ENCODE data around the gene NSUN3. TPM values are rescaled to one million over a fixed set of nuclear protein-coding genes. Genes with fewer than 3 reads are reported as not detected.
"Not testable (repeated sequence)": the region's sequence is repeated elsewhere in the genome, so short reads cannot be mapped to it uniquely, and the experiment has no call there.

NSUN3 gene
- total RNA-seq, 4 donors from 2014 or later: 1.4 to 2.5 (median 2.1) TPM

DNA sequence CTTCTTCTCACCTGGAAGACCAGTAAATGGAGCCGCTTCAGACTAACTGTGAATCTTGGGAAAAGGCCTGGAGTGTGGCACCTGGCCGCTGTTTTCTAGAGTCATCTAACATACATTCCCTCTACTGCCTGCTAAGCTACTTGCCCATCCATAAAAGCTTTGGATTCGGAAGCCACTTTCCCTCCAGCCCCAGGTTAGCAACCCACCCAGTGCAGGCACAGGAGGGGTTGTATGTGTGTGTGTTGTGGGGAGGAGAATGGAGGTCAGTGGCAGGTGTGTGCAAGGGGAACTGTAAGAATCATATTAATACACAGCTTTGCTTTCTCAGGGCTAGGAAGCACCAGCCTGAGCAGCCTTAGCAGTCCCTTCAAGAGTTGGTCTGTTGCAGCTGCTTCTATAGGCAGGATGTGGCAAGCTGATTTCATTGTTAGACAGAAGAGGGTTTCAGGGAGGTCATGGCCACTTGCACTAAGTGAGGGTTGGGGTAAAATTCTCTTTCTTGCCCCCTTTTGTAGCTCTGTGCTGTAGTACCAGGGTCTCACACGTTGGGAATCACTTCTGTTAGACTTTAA is 8.9 kb downstream of the NSUN3 start:
- no peak for ATAC-seq
- intact Hi-C loops (cut with DNase I; ENCODE audit: low total_unique reads): loop anchor here (10.0 kb wide), 1 partner anchor 167 kb away; no protein-coding TSS in a partner anchor

GRCh38 chr3:94076055-94076454 is 13.2 kb downstream of the NSUN3 start:
- intact Hi-C loops (cut with DNase I; ENCODE audit: low total_unique reads): loop anchor here (10.0 kb wide), 1 partner anchor 171 kb away; no protein-coding TSS in a partner anchor
- ATAC-seq: no peak
- H3K27me3 ChIP-seq: no peaks in the 10 kb centered on the region
- no peaks in the 10 kb centered on the region for H3K9me3 ChIP-seq
- no peaks in the 10 kb centered on the region for H3K4me1 ChIP-seq
- no peak overlapping the region for H3K4me3 ChIP-seq
- no peak overlapping the region for H3K27ac ChIP-seq
- in situ Hi-C loops (cut with MboI; ENCODE audit: low sequenced_read_pairs in 4 of 4): loop anchor here in 1 of 4 donors (10.0 kb wide), 1 partner anchor 61 kb away; no protein-coding TSS in a partner anchor
- DNase-seq: no peak
- TF ChIP-seq POLR2A (IDR thresholded peaks at IDR 0.05) (no peak), CTCF (IDR thresholded peaks at IDR 0.05 in 4 of 5, conservative IDR thresholded peaks at IDR 0.05 in 1 of 5) (no peak)
- peaks cover 0 to 6% of the 10 kb centered on the region in 2 donors for H3K36me3 ChIP-seq

More for the DNA sequence above, 8.9 kb downstream of the NSUN3 start:
- Histone ChIP-seq H3K27ac (no peak overlapping the region), H3K4me1 (no peaks in the 10 kb centered on the region), H3K4me3 (no peak overlapping the region), H3K27me3 (no peaks in the 10 kb centered on the region), H3K9me3 (no peaks in the 10 kb centered on the region), H3K36me3 (peaks cover 0 to 4% of the 10 kb centered on the region in 2 donors)
- in situ Hi-C loops (cut with MboI; ENCODE audit: low sequenced_read_pairs in 4 of 4): loop anchor here in 1 of 4 donors (10.0 kb wide), 1 partner anchor 57 kb away; no protein-coding TSS in a partner anchor
- TF ChIP-seq CTCF (IDR thresholded peaks at IDR 0.05 in 4 of 5, conservative IDR thresholded peaks at IDR 0.05 in 1 of 5) (no peak), POLR2A (IDR thresholded peaks at IDR 0.05) (no peak)
- no peak for DNase-seq

DNA sequence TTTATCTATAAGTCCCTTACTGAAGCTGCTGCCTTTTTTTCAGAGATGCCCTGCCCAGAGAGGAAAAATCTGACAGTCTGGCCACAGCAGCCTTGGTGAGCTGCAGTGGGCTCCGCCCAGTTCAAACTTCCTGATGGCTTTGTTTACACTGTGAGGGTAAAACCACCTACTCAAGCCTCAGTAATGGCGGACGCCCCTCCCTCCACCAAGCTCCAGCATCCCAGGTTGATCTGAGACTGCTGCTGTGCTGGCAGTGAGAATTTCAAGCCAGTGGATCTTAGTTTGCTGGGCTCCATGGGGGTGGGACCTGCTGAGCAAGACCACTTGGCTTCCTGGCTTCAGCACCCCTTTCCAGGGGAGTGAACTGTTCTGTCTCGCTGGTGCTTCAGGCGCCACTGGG is 17.7 kb downstream of the NSUN3 start:
- H3K4me1 ChIP-seq; DNase-seq; in situ Hi-C loops (cut with MboI; ENCODE audit: low sequenced_read_pairs in 4 of 4); H3K9me3 ChIP-seq; H3K4me3 ChIP-seq; H3K27ac ChIP-seq; intact Hi-C loops (cut with DNase I; ENCODE audit: low total_unique reads); ATAC-seq; H3K27me3 ChIP-seq: not testable (repeated sequence)
- peaks cover 0 to 10% of the 10 kb centered on the region in 2 donors for H3K36me3 ChIP-seq

DNA sequence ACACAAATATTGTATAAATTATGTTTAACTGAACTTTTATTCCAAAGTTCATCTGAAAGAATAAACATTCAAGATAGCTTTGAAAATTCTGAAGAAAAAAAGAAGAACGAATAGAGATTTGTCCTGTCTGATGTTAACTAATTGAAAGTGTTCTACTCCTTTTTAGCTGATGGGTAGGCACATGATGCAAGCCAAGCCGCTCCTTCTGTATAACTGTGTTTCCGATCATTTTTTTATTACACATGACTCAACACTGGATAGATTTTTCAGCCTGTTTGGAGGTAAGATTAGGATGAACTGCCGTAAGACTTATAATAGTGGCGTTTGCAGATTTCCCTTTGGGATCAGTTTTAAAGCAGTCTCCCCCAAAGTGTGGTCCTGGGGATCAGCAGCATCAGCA is 19.0 kb downstream of the NSUN3 start:
- Histone ChIP-seq H3K36me3 (peaks cover 0 to 7% of the 10 kb centered on the region in 2 donors), H3K27ac (no peak overlapping the region), H3K9me3 (no peaks in the 10 kb centered on the region), H3K4me1 (no peaks in the 10 kb centered on the region), H3K4me3 (no peak overlapping the region), H3K27me3 (no peaks in the 10 kb centered on the region)
- intact Hi-C loops (cut with DNase I; ENCODE audit: low total_unique reads) (no loop called here), in situ Hi-C loops (cut with MboI; ENCODE audit: low sequenced_read_pairs in 4 of 4) (no loop called here)
- no peak for DNase-seq
- TF ChIP-seq CTCF (IDR thresholded peaks at IDR 0.05 in 4 of 5, conservative IDR thresholded peaks at IDR 0.05 in 1 of 5) (no peak), POLR2A (IDR thresholded peaks at IDR 0.05) (no peak)
- ATAC-seq: no peak

DNA sequence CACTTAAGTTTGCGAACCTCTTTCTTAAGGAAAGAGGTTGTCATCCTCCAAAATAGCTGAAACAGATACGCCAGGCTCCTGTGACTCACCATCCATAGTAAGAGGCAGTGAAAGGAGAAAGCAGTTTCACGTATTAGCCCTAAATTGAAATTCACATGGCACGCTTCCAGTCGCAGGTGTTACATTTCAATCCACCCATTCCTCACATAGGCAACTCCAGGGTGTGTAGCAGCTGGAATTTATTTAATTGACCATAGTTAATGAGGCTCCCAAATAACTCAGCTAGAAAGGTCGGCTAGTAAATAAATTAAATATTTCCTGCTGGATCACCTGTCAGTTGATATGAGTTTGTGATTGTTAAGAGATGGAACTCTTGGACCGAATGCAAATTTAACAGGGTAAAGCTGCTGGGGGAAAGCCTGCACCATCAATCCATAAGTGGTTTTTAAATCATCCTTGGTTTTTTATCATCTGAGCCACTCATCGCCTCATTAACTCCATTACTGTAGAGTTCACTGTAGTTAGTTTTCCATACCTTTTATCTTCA is 19.6 kb downstream of the NSUN3 start:
- Histone ChIP-seq H3K36me3 (peaks cover 0 to 6% of the 10 kb centered on the region in 2 donors), H3K27me3 (no peaks in the 10 kb centered on the region), H3K27ac (no peak overlapping the region), H3K4me1 (no peaks in the 10 kb centered on the region), H3K9me3 (no peaks in the 10 kb centered on the region), H3K4me3 (no peak overlapping the region)
- intact Hi-C loops (cut with DNase I; ENCODE audit: low total_unique reads) (no loop called here), in situ Hi-C loops (cut with MboI; ENCODE audit: low sequenced_read_pairs in 4 of 4) (no loop called here)
- TF ChIP-seq POLR2A (IDR thresholded peaks at IDR 0.05) (no peak), CTCF (IDR thresholded peaks at IDR 0.05 in 4 of 5, conservative IDR thresholded peaks at IDR 0.05 in 1 of 5) (no peak)
- DNase-seq (no peak), ATAC-seq (no peak)
